NOMO-1 (cell line): ENCODE measurements around the gene LVRN.

Experiments used
- DNase-seq, 2 experiments: peaks; one replicate each; lab custom pipeline; 2025; ENCODE audit not compliant: unreplicated experiment in 2 of 2; lab: John Stamatoyannopoulos, UW

Gene LVRN

GRCh38 chr5:115954144-115954543 lies 8.1 kb upstream of the LVRN start:
- DNase-seq, result no peak

DNA sequence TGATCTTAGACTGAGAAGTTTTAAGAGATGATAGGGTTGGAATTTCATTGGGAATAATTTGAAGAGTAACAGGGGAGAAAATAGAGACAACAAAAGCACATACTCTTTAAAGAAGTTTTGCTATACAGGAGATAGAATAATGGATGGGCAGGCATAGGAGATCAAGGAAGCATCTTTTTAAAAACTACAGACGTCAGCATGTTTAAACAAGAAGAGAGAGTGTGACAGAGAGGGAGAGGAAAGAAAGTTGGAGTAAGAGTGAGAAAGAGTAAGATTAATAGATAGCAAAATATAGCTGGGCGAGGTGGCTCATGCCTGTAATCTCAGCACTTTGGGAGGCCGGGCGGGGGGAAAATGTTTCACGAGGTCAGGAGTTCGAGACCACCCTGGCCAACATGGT lies 5.3 kb upstream of the LVRN start:
- no peak for DNase-seq

GRCh38 chr5:115961381-115962238 lies 665 bp upstream of the LVRN start:
- no peak for DNase-seq

DNA sequence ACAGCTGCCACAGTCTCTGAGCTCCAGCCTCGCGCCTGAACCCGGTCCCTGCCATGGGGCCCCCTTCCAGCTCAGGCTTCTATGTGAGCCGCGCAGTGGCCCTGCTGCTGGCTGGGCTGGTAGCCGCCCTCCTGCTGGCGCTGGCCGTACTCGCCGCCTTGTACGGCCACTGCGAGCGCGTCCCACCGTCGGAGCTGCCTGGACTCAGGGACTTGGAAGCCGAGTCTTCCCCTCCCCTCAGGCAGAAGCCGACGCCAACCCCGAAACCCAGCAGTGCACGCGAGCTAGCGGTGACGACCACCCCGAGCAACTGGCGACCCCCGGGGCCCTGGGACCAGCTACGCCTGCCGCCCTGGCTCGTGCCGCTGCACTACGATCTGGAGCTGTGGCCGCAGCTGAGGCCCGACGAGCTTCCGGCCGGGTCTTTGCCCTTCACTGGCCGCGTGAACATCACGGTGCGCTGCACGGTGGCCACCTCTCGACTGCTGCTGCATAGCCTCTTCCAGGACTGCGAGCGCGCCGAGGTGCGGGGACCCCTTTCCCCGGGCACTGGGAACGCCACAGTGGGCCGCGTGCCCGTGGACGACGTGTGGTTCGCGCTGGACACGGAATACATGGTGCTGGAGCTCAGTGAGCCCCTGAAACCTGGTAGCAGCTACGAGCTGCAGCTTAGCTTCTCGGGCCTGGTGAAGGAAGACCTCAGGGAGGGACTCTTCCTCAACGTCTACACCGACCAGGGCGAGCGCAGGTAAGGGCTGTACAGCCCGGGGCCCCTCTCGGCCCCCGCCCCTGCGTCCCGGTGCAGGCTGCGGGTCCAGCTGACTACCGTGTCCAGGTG lies 509 bp downstream of the LVRN start:
- DNase-seq, result no peak

- DNase-seq, result no peak
Measured at GRCh38 chr5:115963566-115963965, 1.3 kb downstream of the LVRN start.

GRCh38 chr5:115968770-115969169 lies 6.5 kb downstream of the LVRN start:
- no peak for DNase-seq

GRCh38 chr5:115977096-115977495 lies 14.8 kb downstream of the LVRN start:
- no peak for DNase-seq

DNA sequence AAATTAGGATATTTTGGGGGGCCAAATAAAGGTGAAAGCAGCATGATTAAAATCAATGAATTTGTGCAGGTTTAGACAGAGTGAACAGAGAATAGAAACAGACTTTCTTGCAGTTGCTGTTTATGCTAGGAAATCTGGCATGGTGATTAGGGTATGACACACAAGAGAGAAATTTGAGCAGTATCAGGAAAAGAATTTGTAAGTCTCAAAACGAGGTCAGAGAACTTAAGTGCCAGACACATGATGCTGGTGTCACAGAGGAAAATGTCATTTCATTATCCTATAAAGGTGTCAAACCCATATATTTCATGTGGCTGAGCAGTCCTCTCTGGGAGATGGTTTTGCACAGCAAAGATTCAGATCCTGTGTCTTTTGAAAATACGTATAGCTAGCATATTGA lies 15.7 kb downstream of the LVRN start:
- no peak for DNase-seq

DNA sequence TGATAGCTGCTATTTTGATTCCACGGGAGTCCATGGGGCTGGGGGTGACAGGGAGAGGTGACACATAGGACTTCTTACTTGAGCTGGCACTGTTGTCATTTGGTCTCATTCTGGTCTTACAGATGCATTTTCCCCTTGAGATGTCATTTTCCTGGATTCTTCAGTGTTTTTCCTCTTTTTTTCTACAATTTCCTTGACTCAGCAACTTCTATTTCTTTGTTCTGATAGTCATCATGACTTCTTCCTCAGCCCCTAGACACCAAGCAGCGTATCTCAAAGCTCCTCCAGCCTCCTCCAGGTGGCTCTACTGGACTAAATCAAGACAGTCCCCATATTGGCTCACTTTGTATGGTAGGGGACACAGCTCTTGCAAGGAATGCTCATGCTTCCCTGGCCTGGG lies 16.5 kb downstream of the LVRN start:
- DNase-seq, result no peak

DNA sequence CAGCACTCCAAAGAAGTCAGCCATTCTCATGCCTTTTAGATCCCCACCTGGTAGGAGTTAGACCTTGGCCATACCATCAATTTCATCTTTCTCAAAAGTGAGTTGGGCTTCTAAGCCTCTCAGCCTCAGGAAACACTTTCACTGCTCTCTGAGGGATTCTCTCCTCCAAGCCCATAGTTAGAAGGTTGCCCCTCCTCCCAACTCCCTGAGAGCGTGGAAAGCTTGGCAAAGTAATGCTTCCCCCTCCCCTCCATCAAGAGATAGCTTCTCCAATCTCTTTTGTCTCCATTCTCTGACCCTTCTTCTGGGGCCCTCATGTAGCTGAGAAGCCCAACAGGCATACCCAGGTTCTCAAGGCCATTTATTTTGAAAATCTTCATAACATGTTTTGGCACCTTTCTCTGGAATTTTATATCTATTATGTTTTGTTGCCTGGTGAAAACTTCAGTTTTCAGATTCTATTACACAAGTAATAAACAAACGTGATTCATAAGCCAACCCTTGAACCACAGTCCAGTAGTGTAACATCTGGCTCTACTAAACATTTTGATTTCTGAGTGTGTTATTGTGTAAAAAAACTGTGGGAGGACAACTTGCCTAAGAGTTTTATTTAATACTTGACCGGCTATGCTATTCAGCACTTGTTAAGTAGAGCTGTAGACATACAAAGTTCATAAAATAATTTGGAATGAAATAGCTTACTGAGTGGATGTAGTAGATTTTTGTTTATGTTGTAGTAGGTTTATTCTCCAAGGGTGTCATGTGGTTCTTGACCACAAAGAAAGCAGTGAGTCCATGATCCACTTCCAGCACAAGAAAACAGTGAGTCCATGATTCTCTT lies 17.1 kb downstream of the LVRN start:
- no peak for DNase-seq

- DNase-seq, result no peak
Measured at GRCh38 chr5:115983519-115983918, 21.2 kb downstream of the LVRN start.

GRCh38 chr5:115985802-115986757 lies 23.8 kb downstream of the LVRN start:
- no peak for DNase-seq

GRCh38 chr5:115988002-115988401 lies 25.7 kb downstream of the LVRN start:
- DNase-seq, result no peak

DNA sequence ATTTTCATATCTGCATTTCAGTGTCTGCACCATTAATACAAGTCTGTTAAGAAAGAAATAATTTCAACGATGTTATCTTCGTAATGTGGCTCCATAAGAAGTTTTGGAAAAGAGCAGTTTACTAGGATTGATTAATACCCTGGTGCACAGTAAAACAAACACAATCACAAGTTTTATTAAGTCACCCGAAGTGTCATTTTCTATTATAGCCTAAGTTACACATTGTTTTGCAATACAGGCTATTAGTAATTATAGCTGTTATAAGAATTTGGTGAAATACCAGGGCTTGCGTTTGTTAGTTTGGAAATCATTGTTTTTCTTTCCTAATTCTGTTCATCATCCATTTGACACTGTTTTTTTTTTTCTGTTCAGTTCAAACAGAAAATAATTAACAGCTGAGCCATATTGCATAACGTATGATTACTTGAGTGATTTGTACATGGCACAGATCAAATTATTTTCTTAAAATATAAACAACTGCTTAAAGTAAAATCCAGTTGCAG lies 30.6 kb downstream of the LVRN start:
- DNase-seq, result no peak

DNA sequence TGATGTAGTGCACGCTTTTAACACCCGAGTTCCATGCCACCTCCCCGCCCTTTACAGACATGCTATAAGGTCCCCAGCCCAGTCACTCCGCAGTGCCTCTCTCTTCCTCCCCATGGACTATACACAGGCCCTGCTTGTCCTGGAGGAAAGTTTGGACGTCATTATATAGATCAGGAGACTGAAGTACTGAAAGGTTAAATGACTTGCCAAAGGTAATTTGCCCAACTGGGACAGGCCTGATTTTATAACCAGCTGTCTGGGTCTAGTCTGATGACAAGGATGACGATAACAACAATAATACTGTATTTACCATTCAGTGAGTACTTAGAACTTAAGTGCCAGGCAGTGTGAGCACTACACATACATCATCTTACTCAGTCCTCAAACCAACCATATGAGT lies 33.1 kb downstream of the LVRN start:
- no peak for DNase-seq

GRCh38 chr5:116002116-116002906 lies 40.0 kb downstream of the LVRN start:
- no peak for DNase-seq

DNA sequence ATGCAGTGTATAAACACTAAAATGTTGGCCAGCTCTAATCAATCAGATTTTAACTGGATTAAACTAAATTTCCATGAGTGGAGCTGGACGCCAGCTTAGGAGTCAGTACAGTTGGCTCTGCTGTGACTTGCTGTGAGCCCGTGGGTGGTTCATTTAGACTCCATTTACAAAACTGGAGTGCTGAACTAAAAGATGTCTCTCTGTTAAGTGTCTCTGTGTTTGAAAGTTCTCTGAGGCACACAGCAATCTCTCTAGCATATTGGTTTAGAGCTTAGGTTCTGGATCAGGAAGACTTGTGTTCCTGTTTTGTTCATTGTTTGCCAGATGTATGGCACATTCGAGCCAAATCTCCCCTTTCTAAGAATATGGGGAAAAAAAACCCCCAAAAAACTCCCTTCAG lies 42.0 kb downstream of the LVRN start:
- no peak for DNase-seq

DNA sequence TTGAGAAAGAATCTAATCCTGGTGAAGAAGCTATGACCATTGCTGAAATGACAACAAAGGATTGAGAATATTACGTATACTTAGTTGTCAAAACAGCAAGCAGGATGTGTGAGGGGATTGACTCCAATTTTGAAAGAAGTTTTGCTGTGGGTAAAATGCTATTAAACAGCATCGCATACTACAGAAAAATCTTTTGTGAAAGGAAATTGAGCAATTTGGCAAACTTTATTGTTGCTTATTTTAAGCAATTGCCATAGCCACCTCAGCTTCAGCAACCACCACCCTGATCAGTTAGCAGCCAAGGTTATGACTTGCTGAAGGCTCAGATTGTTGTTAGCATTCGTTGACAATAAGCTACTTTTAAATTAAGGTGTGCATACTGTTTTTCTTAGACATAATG lies 47.5 kb downstream of the LVRN start:
- peak in 1 of 2 experiments; percentile 14 for DNase-seq

GRCh38 chr5:116011046-116011445 lies 48.8 kb downstream of the LVRN start:
- no peak for DNase-seq
